GM13977 (cell line): ENCODE data around the gene MED9.

ENCODE experiments used
- DNase-seq: peaks from one replicate; pipeline ENCODE4 v3.0.0; 2012; ENCODE audit warnings: low spot score
- CTCF ChIP-seq: IDR thresholded peaks from 2 replicates; pipeline ENCODE4 v1.5.1; 2012; ENCODE audit warnings: mild to moderate bottlenecking, control low read depth; ENCODE audit not compliant: insufficient read depth; ENCODE audit errors: extremely low read depth, missing control alignments
- in situ Hi-C: fragments of 300-500 bp; cut with MboI; formaldehyde crosslinking; loops from one replicate; pipeline ENCODE4 v1.12.0; 2022; ENCODE audit warnings: low sequenced_read_pairs, low pct_unique_long_range_greater_than_20kb, mixed read lengths, inconsistent platforms; ENCODE audit not compliant: unreplicated experiment

Gene MED9

GRCh38 chr17:17506893-17507464 lies 30.2 kb downstream of the MED9 start:
- in situ Hi-C loops = loop anchor here (10.0 kb wide), 1 partner anchor 128 kb away; no protein-coding TSS in a partner anchor
- no peak for TF ChIP-seq CTCF
- no peak for DNase-seq

DNA sequence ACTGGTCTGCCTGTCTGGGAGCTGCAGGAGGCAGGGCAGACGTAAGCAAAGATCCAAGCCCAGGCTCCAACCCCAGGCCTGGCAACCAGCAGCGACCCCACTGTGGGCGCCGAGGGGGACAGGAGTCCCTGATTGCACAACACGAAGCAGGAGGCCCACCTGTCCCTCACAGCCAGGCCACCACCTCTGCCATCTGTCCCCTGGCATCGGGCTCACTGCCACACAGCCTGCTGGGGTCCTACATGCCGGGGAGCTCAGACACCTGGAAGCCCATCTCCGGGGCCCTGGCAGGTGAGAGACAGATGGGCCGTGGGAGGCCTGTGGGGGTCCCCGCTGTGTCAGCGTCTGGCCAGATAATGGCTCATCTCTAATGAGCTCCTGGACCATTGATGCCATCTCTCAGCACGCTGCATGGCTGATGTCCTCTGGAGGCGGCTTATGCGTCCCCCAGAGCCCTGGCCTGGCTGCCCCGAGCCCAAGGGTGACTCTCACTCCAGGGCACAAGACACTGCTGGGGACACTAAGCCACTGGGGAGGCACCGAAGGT lies 30.7 kb downstream of the MED9 start:
- in situ Hi-C loops = loop anchor here (10.0 kb wide), 1 partner anchor 127 kb away; no protein-coding TSS in a partner anchor
- TF ChIP-seq CTCF = no peak
- no peak for DNase-seq

DNA sequence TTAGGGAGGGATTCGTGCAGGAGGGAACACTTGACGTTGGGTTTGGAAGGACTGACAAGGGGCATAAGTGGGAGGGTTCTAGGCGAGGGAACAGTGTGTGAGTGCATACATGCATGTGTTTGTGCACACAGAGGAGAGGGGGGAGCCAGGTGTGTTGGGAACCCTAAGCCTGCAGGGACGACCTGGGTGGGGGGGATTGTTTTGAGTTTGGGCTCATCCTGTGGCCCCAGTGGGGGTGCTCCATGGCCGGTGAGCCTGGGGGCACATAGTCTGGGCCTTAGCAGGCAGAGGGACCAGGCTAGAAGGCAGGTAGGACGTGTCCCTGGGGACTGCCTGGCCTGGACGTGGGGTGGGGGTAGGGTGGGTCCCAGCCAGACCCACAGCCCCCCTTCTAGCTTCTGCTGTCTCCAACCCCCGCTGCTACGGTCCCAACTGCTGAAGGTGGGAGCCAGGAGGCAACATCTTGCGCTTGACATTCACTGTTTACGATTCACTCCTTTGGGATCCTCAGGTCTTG lies 31.3 kb downstream of the MED9 start:
- in situ Hi-C loops = loop anchor here (10.0 kb wide), 1 partner anchor 127 kb away; no protein-coding TSS in a partner anchor
- no peak for TF ChIP-seq CTCF
- DNase-seq = no peak

- DNase-seq = no peak
- no peak for TF ChIP-seq CTCF
- in situ Hi-C loops = loop anchor here (10.0 kb wide), 1 partner anchor 126 kb away; no protein-coding TSS in a partner anchor
Observed at GRCh38 chr17:17508646-17509591, 32.1 kb downstream of the MED9 start.

DNA sequence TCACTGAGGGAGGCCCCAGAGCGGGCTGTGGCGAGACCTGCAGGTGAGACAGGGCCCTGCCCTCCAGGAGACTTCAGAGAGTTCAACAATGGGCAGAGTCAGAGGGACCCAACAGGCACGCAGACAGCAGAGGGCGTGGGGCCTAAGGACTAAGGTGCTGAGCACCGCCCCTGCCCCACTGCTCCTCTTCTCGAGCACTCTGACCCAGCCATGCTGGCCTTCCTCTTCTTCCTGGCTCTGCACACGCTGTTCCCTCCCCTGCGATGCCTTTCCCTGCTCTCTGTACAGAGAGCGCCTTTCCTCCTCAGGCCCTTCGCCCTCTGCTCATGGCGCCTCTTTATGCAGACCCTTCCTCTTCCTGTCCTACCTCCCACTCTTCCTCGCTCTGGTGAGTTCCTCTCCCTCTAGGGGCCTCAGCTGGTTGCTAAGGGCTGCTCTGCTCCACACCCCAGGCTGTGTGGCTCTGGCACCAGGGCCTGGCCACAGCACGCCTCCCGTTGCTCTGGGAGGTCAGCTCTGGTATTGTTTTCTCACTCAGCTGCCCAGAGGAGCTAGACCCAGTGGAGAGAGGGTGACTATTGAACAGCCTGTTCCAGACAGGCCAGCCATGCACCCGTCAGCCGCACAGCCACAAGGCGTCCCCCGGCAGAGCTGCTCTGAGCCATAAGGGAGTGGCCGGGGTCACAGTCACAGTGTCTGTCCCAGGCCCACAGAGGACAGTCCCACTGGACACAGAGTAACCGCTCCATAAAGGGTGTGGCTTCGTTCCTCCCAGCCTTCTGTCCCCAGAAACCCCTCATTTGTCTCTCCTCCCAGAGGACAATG lies 33.0 kb downstream of the MED9 start:
- in situ Hi-C loops = loop anchor here (10.0 kb wide), 1 partner anchor 125 kb away; no protein-coding TSS in a partner anchor

More for the DNA sequence above, 33.0 kb downstream of the MED9 start:
- DNase-seq = no peak
- no peak for TF ChIP-seq CTCF
